Ascending aorta (tissue), 2 donors: ENCODE results near the gene GLRA2. TPM values are rescaled to one million over a fixed set of nuclear protein-coding genes. Genes with fewer than 3 reads are reported as not detected.

Experiments used
- DNase-seq, 2 donors: peaks; one replicate each; pipeline ENCODE4 v3.0.0-alpha.2; 2019; ENCODE audit warnings: low spot score in 2 of 2
- H3K27ac ChIP-seq, 2 donors: fragments of 200-600 bp; sonication (generic); one replicate each; pipeline ENCODE4 v1.5.1; 2016 to 2017; ENCODE audit warnings: mild to moderate bottlenecking in 1 of 2
- H3K27me3 ChIP-seq: fragments of 200-600 bp; sonication (generic); one replicate; pipeline ENCODE4 v1.5.1; 2017
- H3K36me3 ChIP-seq, 2 donors: fragments of 200-600 bp; sonication (generic); one replicate each; pipeline ENCODE4 v1.5.1; 2016
- H3K4me1 ChIP-seq, 2 donors: fragments of 200-600 bp; sonication (generic); one replicate each; pipeline ENCODE4 v1.5.1; 2016 to 2017; ENCODE audit warnings: mild to moderate bottlenecking in 1 of 2
- H3K4me3 ChIP-seq, 2 donors: fragments of 200-600 bp; sonication (generic); one replicate each; pipeline ENCODE4 v1.5.1; 2016 to 2017; ENCODE audit warnings: mild to moderate bottlenecking in 1 of 2
- H3K9me3 ChIP-seq, 2 donors: fragments of 200-600 bp; sonication (generic); one replicate each; pipeline ENCODE4 v1.5.1; 2016
- CTCF ChIP-seq, 3 experiments: fragments of 200-600 bp in 2 of 3; fragments of 450-650 bp in 1 of 3; sonication (generic) in 2 of 3; IDR thresholded peaks; one replicate each; pipeline ENCODE4 v1.5.1; 2016 to 2019; ENCODE audit warnings: antibody characterized with exemption in 3 of 3, mild to moderate bottlenecking in 1 of 3, moderate library complexity in 1 of 3
- intact Hi-C: fragments of 100-400 bp; cut with DNase I; formaldehyde crosslinking; loops from one replicate; pipeline ENCODE4 v1.15.1; 2023
- total RNA-seq: library from RNA; depleted of rRNA; stranded (reverse); fragments of >200 nt; gene quantifications from one replicate; pipeline ENCODE4 v1.1.0, GENCODE V29; 2016

The GLRA2 gene
- not detected for total RNA-seq

- intact Hi-C loops = no loop called here
- Histone ChIP-seq H3K4me3 (no peak within 1 kb of the TSS), H3K27me3 (no peaks in the 10 kb centered on the region), H3K9me3 (no peaks in the 10 kb centered on the region), H3K4me1 (no peaks in the 10 kb centered on the region), H3K27ac (no peak within 1 kb of the TSS), H3K36me3 (no peaks in the 10 kb centered on the region)
- no peak for TF ChIP-seq CTCF (IDR thresholded peaks at IDR 0.05)
- no peak for DNase-seq
Observed at GRCh38 chrX:14529290-14529989, at the start of gene GLRA2. Gene GLRA2, plus strand, starts transcription at chrX:14529536. Its CDS starts 522 bp downstream, at chrX:14530058.

GRCh38 chrX:14489437-14489836 lies 39.9 kb upstream of the GLRA2 start:
- Histone ChIP-seq H3K4me1 (no peaks in the 10 kb centered on the region), H3K27me3 (no peaks in the 10 kb centered on the region), H3K4me3 (no peak overlapping the region), H3K36me3 (no peaks in the 10 kb centered on the region), H3K27ac (no peak overlapping the region), H3K9me3 (no peaks in the 10 kb centered on the region)
- no peak for DNase-seq
- TF ChIP-seq CTCF (IDR thresholded peaks at IDR 0.05) = no peak
- intact Hi-C loops = no loop called here

GRCh38 chrX:14491689-14492088 lies 37.6 kb upstream of the GLRA2 start:
- DNase-seq = no peak
- intact Hi-C loops = no loop called here
- TF ChIP-seq CTCF (IDR thresholded peaks at IDR 0.05) = no peak
- Histone ChIP-seq H3K27ac (no peak overlapping the region), H3K4me1 (no peaks in the 10 kb centered on the region), H3K27me3 (no peaks in the 10 kb centered on the region), H3K9me3 (no peaks in the 10 kb centered on the region), H3K4me3 (no peak overlapping the region), H3K36me3 (no peaks in the 10 kb centered on the region)

GRCh38 chrX:14496674-14497073 lies 32.7 kb upstream of the GLRA2 start:
- Histone ChIP-seq H3K4me3 (peak overlapping the region; percentile 44 to 54), H3K27ac (peak overlapping the region; percentile 27 to 39), H3K9me3 (no peaks in the 10 kb centered on the region), H3K4me1 (no peaks in the 10 kb centered on the region), H3K27me3 (no peaks in the 10 kb centered on the region), H3K36me3 (no peaks in the 10 kb centered on the region)
- DNase-seq = no peak
- intact Hi-C loops = no loop called here
- TF ChIP-seq CTCF (IDR thresholded peaks at IDR 0.05) = no peak

- no peaks in the 10 kb centered on the region for H3K4me1 ChIP-seq
Observed at GRCh38 chrX:14497184-14497666, 32.1 kb upstream of the GLRA2 start.

More at GRCh38 chrX:14497184-14497666, 32.1 kb upstream of the GLRA2 start:
- no peak for DNase-seq
- Histone ChIP-seq H3K9me3 (no peaks in the 10 kb centered on the region), H3K4me3 (peak overlapping the region; percentile 44 to 54), H3K36me3 (no peaks in the 10 kb centered on the region), H3K27me3 (no peaks in the 10 kb centered on the region), H3K27ac (peak overlapping the region; percentile 27 to 39)
- intact Hi-C loops = no loop called here
- TF ChIP-seq CTCF (IDR thresholded peaks at IDR 0.05) = no peak
